ENCODE data around the gene MBNL2.
A peak's percentile ranks its signal among the peaks of the same experiment; 100 is the strongest.

The MBNL2 gene

GRCh38 chr13:97435323-97435722, 213.2 kb downstream of the MBNL2 start:
- Histone ChIP-seq H3K4me3 (ENCODE audit: low read depth, low read length) (peak overlapping the region; percentile 78), H3K9me3 (no peaks in the 10 kb centered on the region), H3K27me3 (no peaks in the 10 kb centered on the region), H3K4me1 (no peaks in the 10 kb centered on the region; the same call in 1 of the 2 replicates), H3K36me3 (no peaks in the 10 kb centered on the region)
- DNase-seq, result no peak
- TF ChIP-seq CTCF (IDR thresholded peaks at IDR 0.05; ENCODE audit: low read depth, low read length), result no peak

- Histone ChIP-seq H3K4me3 (ENCODE audit: low read depth, low read length) (peak overlapping the region; percentile 78), H3K4me1 (no peaks in the 10 kb centered on the region; the same call in 1 of the 2 replicates), H3K9me3 (no peaks in the 10 kb centered on the region), H3K36me3 (no peaks in the 10 kb centered on the region), H3K27me3 (no peaks in the 10 kb centered on the region)
- TF ChIP-seq CTCF (IDR thresholded peaks at IDR 0.05; ENCODE audit: low read depth, low read length), result no peak
- no peak for DNase-seq
These were observed 213.7 kb downstream of the MBNL2 start for GRCh38 chr13:97435794-97436193.

- Histone ChIP-seq H3K27me3 (no peaks in the 10 kb centered on the region), H3K36me3 (no peaks in the 10 kb centered on the region), H3K4me1 (no peaks in the 10 kb centered on the region; the same call in 1 of the 2 replicates), H3K9me3 (no peaks in the 10 kb centered on the region), H3K4me3 (ENCODE audit: low read depth, low read length) (peak overlapping the region; percentile 78)
- TF ChIP-seq CTCF (IDR thresholded peaks at IDR 0.05; ENCODE audit: low read depth, low read length), result no peak
- DNase-seq, result no peak
These were observed 214.7 kb downstream of the MBNL2 start for GRCh38 chr13:97436845-97437244.

DNA sequence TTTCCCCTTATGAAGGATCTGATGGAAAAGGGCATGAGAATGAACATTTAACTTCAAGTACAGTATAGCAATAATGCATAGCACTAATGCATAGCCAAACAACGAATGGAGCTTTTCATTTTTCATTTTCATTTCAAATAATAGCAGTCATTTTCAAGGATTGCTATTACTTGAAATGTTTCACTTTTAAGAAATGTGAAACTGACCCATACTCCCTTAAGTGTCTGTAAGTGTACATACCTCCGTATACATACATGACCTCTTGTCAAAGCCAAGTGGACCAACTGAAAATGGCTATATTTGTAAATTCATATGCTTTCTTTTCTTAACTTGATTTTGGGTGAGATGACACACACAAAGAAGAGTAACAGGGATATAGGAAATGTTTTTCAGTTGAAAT, 215.6 kb downstream of the MBNL2 start:
- no peak for DNase-seq
- no peak for TF ChIP-seq CTCF (IDR thresholded peaks at IDR 0.05; ENCODE audit: low read depth, low read length)
- H3K9me3 ChIP-seq, result no peaks in the 10 kb centered on the region
- H3K4me3 ChIP-seq (ENCODE audit: low read depth, low read length), result no peak overlapping the region
- H3K27me3 ChIP-seq, result no peaks in the 10 kb centered on the region
- no peaks in the 10 kb centered on the region; the same call in 1 of the 2 replicates for H3K4me1 ChIP-seq
- no peaks in the 10 kb centered on the region for H3K36me3 ChIP-seq

- Histone ChIP-seq H3K4me1 (no peaks in the 10 kb centered on the region; the same call in 1 of the 2 replicates), H3K9me3 (no peaks in the 10 kb centered on the region), H3K36me3 (peaks cover 7% of the 10 kb centered on the region), H3K4me3 (ENCODE audit: low read depth, low read length) (no peak overlapping the region), H3K27me3 (no peaks in the 10 kb centered on the region)
- no peak for TF ChIP-seq CTCF (IDR thresholded peaks at IDR 0.05; ENCODE audit: low read depth, low read length)
- DNase-seq, result no peak
These were observed 216.9 kb downstream of the MBNL2 start for GRCh38 chr13:97438856-97439595.

DNA sequence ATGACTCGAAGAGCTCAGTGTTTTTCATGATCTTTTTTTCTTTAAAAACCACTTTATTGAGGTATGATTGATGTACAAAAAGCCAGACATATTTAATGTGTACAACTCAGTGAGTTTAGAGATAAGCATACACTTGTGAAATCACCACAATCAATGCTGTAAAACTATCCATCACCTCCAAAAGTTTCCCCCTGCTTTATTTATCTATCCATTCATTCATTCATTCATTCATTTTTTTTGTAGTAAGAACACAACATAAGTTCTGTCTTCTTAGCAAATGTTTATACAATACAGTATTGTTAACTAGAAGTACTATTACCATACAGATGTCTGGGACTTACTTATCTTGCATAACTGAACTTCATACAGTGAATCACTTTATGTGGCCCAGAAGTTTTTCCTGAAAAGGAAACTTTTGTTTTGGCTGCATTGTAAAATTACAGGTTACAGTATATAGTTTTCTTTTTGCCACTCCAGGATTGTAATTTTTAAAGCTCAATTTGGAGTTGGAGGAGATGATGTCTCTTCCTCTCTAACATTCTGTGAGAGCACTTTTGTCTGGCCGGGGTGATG, 218.6 kb downstream of the MBNL2 start:
- Histone ChIP-seq H3K27me3 (no peaks in the 10 kb centered on the region), H3K4me1 (no peaks in the 10 kb centered on the region; the same call in 1 of the 2 replicates), H3K36me3 (peaks cover 7% of the 10 kb centered on the region), H3K9me3 (no peaks in the 10 kb centered on the region), H3K4me3 (ENCODE audit: low read depth, low read length) (no peak overlapping the region)
- DNase-seq, result no peak
- no peak for TF ChIP-seq CTCF (IDR thresholded peaks at IDR 0.05; ENCODE audit: low read depth, low read length)
